Ovary (tissue), 3 donors: ENCODE measurements around the gene PTDSS2.

Experiments
- EP300 ChIP-seq: sonication (generic); formaldehyde crosslinking; IDR thresholded peaks from one replicate; pipeline ENCODE4 v1.6.1; 2017; ENCODE audit warnings: antibody characterized with exemption
- POLR2A ChIP-seq: fragments of 450-650 bp; IDR thresholded peaks from one replicate; pipeline ENCODE4 v1.6.1; 2017; ENCODE audit warnings: antibody characterized with exemption, mild to moderate bottlenecking, moderate library complexity
- TF ChIP-seq, protein P1 (sequence below), 3 donors: fragments of 450-650 bp in 2 of 3; fragments of 200-600 bp in 1 of 3; IDR thresholded peaks; one replicate each; pipeline versions ENCODE4 v1.5.1 to v1.8.0; 2016 to 2022; ENCODE audit warnings: antibody characterized with exemption in 3 of 3, mild to moderate bottlenecking in 1 of 3
- donor health status: DM: no; HTN: no; CAD: no.

DNA sequence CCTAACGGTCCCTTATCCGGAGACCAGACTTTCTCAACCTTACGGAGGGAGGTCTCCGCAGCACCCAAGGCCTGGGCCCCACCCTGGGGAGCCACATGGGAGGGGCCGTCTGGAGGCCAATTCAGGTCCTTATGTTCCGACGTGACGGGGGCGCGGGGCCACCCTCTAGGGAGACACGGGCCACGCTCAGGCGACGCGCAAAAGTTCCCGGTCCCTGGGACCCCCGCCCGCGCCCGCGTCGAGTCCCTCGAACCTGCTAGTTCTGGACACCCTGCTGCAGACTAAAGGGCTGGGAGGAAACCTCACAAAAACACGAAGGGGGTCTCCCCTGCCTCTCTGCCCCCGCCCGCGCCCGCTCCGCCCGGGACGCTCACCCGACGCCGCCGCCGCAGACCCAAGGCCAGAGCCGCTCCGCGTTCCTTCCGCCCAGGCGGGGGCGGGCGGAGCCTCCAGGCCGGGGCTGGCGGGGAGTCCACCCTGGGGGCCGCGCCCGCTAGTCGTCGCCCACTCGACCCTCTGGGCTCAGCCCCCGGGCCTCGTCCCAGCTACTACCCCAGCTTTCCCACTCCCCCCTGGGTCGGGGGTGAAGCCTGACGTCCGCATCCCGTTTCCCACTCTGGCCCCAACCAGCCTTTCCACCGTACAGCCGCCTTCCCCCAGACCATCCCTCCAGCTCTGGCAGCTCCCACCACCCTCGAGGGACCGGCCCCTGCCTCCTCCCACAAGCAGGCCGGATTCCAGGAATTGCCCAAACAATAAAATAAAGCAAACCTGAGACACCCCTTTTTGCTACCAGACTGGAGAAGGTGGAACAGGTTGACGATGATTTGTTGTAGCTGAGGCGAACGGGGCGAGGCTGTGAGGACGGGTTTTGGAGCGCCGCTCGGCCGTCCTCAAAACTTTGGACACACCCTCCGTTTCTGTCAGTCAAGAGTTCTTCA lies 54.2 kb downstream of the PTDSS2 start:
- TF ChIP-seq, protein P1, sequence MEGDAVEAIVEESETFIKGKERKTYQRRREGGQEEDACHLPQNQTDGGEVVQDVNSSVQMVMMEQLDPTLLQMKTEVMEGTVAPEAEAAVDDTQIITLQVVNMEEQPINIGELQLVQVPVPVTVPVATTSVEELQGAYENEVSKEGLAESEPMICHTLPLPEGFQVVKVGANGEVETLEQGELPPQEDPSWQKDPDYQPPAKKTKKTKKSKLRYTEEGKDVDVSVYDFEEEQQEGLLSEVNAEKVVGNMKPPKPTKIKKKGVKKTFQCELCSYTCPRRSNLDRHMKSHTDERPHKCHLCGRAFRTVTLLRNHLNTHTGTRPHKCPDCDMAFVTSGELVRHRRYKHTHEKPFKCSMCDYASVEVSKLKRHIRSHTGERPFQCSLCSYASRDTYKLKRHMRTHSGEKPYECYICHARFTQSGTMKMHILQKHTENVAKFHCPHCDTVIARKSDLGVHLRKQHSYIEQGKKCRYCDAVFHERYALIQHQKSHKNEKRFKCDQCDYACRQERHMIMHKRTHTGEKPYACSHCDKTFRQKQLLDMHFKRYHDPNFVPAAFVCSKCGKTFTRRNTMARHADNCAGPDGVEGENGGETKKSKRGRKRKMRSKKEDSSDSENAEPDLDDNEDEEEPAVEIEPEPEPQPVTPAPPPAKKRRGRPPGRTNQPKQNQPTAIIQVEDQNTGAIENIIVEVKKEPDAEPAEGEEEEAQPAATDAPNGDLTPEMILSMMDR (IDR thresholded peaks at IDR 0.05): no peak
- TF ChIP-seq EP300 (no peak), POLR2A (no peak)
